Cerebellar cortex (tissue), 1 donor: ENCODE measurements around the gene RIPK3.
"Not testable (repeated sequence)": the region's sequence is repeated elsewhere in the genome, so short reads cannot be mapped to it uniquely, and the experiment has no call there.

Source experiments
- DNase-seq: peaks from one replicate; pipeline ENCODE4 v3.0.0-alpha.2; 2015; ENCODE audit warnings: low spot score

Gene RIPK3

GRCh38 chr14:24339284-24340151, at the start of gene RIPK3:
RIPK3 (minus strand) TSS chr14:24339991; CDS start chr14:24339826, 165 bp downstream.
- no peak for DNase-seq

GRCh38 chr14:24389226-24389848, 49.5 kb upstream of the RIPK3 start:
- no peak for DNase-seq

- no peak for DNase-seq
Measured at GRCh38 chr14:24388474-24389179, 48.8 kb upstream of the RIPK3 start.

DNA sequence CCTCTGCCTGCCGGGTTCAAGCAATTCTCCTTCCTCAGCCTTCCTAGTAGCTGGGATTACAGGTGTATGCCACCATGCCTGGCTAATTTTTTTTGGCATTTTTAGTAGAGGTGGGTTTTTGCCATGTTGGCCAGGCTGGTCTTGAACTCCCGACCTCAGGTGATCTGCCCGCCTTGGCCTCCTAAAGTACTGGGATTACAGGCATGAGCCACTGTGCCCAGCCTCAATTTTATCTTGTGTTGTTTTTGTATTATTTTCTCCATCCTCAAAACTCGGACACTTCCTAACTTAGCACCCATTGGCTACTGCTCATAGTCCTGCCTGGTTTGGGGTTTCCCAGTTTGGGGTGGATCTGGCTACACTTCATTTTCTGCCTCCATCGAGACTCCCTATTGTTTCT, 47.8 kb upstream of the RIPK3 start:
- not testable (repeated sequence) for DNase-seq

DNA sequence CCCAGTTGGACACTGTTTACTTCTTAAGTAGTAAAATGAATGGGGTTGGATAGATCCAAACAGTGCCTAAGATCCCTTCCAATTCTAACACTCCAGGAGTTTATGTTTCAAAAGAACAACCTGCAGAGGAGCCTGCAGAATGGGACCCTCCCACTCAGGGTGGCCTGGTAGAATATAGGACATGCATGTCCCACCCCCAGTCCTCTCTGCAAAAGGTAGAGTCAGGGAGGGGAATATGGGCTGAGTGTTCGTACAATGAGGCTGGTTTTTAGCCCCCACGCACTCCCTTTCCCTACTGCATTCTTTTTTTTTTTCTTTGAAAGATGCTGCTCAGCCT, 47.2 kb upstream of the RIPK3 start:
- DNase-seq, result no peak

DNA sequence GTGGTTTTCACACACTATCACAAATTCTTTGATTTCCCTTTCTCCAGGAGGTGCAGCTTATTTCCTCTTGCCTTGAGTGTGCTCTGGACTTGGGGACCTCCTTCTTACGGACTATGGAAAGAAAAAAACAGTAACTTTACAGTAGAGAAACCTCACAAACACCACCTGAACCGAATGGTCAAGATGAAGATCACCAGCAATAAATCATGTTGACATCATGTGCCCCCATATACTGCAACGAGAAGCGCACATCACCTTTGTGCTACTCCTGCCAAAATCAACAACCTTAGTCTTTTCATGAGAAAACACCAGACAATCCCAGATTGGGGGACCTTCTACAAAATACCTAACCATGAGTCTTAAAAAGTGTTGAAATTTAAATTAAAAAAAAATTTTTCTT, 45.7 kb upstream of the RIPK3 start:
- DNase-seq, result no peak

DNA sequence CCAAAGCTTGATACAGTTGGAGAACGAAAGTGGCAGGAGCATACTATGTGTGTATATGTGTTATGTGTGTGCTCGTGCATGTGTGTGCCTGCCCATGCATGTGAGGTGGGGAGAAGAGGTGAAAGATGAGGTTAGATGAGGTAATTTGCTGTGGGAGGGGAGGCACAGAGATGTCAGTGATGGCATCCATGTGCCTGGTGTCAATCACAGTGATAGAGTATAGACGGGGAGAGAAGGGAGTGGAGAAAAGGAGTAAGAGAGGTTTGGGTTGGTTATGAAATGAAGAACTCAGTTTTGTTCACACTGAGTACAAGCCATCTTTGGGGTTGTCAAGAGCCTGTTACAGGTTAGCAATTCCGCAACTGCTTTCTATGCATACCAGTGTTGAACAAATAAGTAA, 44.4 kb upstream of the RIPK3 start:
- no peak for DNase-seq

DNA sequence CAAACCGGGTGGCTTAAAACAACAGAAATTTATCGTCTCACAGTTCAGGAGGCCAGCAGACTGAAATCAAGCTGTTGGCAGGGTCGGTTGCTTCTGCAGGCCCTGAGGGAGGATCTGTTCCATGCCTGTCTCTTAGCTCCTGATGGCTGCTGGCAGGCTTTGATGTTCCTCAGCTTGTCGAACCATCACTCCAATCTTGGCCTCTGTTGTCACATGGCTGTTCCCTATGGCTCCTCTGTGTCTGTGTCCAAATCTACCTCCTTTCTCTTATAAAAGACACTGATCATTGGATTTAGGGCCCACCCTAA, 42.2 kb upstream of the RIPK3 start:
- peak; percentile 75 for DNase-seq

DNA sequence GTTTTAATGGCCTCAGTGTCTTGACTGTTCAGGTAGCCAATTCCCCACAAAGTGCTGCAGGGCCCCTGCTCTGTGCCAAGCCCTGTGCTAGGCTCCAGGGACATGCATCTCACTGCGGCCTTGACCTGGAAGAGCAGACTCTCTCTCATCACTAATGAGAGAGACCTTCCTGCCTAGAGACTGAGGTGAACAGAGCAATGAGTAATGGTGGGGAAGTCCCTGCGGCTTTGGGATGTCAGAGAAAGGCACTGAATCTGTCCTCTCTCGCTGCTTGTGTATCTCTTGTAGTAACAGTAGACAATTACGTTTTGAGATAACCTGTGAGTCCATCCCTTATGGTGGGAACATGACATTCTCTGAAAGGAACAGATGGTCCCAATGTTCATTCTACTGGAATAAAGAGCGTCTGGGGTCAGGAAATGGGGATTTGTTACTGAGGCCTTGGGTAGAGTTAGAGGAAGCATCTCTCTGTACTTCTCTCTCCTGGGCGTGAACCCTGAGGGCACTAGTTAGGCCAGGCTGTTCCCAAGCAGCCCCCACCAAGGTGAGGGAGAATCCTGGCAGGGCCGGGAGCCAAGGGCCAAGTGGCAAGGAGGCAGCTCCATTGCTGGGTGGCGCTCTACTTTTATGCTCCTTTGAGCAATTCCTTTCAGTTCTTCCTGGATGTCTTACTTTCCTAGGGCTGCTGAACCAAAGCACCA, 41.7 kb upstream of the RIPK3 start:
- peak; percentile 94 for DNase-seq

DNA sequence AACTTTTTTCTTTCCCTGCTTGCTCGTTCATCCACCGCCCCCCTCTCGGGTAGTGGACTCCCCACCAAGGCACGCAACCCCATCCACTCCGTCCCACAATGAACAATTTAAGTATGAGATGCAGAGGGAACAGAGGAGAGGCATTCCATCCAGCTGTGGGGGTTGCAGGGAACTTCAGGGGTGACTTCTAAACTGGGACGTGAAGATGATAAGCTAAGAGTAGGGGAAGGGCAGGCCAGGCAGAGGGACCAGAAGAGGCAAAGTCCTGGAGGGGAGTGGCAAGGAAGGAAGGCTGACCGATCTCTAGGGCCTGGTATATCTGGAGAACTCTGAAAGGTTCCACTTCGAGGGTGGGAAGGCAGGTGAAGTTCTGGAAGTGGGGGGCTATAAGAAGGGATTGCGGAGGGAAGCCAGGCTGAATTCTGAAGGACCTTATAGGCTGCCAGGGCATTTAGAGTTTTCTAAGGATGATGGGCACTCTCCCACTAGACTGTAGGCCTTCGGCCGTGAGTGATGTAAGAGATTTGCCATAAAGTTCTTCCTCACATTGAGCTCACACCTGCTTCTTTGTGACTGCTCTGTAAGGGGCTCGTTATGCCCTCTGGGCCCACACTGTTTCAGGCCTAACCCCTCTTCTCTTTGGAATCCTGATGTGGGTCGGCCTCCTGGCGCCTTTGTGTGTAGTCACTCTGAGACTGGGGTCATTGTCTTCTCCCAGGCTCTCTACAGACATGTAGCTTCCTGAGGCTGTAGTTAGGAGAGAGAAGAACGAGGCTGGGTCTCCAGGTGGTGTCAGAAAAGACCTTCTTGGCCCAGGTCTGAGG, 40.3 kb upstream of the RIPK3 start:
- no peak for DNase-seq

DNA sequence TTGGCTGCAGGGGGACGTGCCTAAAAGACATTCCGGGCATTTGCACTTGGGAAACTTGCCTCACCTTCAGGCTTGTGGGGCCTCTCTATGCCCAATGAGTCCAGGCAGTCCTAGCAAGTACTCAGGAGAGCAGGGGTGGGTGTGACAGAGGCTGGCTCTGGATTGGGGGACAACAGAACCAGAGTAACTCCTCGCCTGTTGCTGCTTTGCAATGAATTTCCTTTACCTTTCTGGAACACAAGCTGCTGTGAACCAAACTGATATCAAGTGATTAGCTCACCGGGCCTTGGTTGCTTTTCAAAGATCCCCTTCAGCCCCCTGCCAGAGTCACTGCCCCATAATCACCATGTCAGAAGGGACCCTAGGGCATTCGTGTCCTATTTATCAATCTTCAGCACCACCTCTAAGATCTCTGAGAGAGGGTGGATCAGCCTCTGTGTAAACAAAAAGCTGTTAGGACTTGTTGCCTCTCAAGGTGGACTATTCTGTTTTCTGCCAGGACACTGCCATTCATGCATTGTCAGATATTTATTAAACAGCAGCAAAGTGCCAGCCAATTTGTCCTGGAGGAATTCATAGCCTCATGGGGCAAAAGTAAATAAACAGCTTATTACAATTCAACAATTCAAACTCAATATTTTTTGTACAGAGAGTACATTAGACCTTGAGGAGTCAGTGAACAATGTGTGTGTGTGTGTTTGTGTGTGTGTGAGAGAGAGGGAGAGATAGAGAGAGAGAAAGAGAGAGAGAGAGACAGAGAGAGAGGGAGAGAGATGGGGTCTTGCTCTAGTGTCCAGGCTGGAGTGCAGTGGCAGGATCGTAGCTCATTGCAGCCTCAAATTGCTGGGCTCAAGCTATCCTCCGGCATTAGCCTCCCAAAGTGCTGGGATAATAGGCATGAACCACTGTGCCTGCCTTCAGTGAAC, 39.5 kb upstream of the RIPK3 start:
- no peak for DNase-seq

GRCh38 chr14:24378327-24378726, 38.5 kb upstream of the RIPK3 start:
- no peak for DNase-seq

DNA sequence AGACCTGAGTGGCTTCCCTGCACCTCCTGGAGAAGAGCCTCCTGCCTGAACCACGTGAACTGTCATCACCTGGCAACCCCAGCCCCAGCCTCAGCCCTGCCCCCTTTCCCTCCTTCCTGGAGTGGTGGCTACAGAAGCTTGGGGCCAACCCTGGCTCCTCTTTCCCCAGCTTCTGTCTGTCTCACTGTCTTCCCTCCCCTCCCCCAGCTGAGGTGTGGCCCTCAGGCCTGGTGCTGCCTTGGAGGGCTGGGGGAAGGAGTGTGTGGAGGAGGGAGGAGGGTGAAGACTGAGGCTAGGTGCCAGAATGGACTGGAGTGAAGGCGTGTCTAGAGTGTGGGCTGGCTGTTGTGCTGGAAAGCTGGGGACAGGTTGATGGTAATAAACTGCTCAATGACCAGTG, 37.9 kb upstream of the RIPK3 start:
- DNase-seq, result no peak

DNA sequence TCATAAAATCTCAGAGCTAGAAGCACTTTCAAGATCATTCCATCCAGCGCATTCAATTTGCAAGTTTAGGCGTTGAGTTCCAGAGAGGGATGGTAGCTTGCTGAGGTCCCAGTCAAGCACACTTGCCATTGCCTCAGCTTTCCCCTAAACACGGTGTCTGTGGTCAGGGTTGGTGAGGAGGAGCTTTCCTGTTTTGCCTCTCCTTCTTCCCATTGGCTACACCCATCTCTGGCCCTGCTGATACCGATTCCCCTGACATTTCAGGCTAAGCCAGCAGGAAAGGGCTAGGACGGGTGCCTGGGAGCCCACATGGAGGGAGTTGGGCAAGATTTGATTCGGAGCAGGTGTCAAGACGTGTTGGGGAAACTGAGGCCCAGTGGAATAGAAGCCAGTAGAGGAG, 37.3 kb upstream of the RIPK3 start:
- no peak for DNase-seq

- no peak for DNase-seq
Measured at GRCh38 chr14:24376448-24377070, 36.8 kb upstream of the RIPK3 start.

GRCh38 chr14:24372701-24373416, 33.1 kb upstream of the RIPK3 start:
- DNase-seq, result no peak

DNA sequence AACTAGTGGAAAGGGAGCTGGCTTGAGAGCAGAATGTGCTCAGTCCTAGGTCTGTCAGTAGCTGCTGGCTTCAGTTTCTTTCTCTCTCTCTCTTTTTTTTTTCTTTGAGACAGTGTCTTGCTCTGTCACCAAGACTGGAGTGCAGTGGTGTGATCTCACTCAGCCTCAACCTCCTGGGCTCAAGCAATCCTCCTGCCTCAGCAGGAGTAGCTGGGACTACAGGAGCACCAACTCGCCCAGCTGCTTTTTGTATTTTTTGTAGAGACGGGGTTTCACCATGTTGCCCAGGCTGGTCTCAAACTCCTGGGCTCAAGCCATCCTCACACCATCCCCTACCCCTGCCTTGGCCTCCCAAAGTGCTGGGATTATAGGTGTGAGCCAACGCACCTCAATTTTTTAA, 31.8 kb upstream of the RIPK3 start:
- DNase-seq, result not testable (repeated sequence)

- DNase-seq, result peak; percentile 46
Measured at GRCh38 chr14:24370748-24371147, 31.0 kb upstream of the RIPK3 start.

GRCh38 chr14:24369907-24370687, 30.3 kb upstream of the RIPK3 start:
- peak; percentile 28 for DNase-seq
